NCI-H524 treated with DMSO at 0.1 percent for 48 hours (cell line): ENCODE results near the gene KLHL17.

ENCODE experiments used
- DNase-seq: peaks from one replicate; lab custom pipeline; 2025; lab: John Stamatoyannopoulos, UW

The KLHL17 gene

GRCh38 chr1:952603-953002 lies 7.8 kb upstream of the KLHL17 start:
- DNase-seq: no peak

GRCh38 chr1:953524-954320 lies 6.7 kb upstream of the KLHL17 start:
- no peak for DNase-seq

DNA sequence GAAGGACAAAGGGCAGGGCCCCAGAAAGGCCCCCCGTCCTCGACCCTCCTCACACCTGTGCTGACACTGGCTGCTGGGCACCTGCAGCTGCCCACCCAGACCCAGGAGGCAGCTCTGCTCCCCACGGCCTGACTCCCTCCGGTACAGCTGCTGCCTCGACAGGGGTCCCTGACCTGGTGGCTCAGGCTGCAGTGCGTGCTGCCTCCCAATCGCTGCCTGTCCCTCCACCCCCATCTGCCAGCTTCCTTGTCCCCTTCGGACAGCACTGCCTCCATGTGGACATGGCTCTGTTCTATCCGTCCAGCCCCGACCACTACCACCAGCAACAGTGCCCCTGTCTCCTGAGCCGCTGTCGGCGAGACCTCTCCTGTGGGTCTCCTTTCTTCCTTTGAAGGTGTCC lies 5.5 kb upstream of the KLHL17 start:
- DNase-seq: no peak

DNA sequence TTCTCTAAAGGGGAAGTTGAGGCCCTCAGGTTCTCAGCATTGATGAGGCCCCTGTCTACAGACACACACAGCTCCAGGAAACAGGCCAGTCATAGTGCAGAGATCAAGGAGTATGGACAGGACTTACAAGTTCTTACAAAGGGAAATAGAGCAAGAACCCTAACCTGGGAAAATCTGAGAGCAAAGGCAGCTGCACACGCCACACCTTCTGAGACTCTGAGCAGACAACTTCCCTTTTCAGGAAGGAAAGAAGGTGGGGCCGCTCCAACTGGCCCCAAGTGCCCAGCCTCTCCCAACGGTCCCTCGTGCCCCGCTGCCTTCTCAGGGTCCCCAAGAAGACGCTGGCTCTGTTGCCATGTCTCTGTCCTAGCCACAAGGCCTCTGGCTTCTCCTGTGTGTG lies 4.9 kb upstream of the KLHL17 start:
- no peak for DNase-seq

- DNase-seq: no peak
Observed at GRCh38 chr1:956636-957035, 3.7 kb upstream of the KLHL17 start.

DNA sequence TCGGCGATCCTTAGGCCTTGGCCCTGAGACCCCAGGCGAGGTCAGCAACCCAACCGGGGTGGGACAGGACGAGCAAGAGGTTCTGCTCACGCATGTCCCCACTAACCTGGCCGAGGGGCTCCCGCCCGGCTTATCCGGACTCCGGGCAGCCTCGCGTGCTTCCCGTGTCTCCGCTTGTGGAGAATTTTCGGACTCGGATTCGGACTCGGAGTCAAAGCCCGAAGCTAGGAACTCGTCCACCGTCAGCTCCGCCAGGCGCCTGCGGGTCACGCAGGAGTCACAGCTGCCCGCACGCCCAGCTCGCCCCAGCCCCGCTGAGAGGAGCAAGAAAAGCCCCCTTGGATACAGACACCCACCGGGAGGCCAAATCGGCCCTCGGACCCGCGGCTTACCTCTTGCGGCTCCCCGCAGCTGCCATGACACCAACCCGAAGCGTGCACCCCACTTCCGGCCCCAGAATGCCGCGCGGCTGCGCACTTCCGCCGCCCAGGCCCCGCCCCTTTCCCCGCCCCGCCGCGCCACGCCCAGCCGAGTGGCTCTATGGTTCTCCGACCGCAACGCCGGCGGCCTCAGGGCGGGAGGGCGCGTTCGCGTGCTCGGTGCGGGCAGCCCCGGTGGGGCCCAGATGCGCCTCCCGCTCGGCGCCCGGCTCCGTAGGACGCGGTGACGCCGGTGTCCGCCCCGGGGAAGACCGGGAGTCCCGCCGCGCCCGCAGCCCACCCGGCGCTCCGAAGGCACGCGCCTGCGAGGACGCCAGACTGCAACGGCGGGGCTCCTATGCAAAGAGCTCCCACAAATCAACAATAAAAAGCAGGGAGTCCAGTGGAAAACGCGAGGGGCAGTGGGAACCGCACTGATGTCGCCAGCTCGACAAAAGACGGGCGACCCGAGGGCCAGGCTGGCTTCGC lies 1.3 kb upstream of the KLHL17 start, which contains the start of gene NOC2L:
NOC2L (minus strand) TSS at position 434 of the 908 bp plus-strand sequence; CDS start at position 418, 16 bp downstream.
- no peak for DNase-seq

- no peak for DNase-seq
Observed at GRCh38 chr1:959731-960362, 537 bp upstream of the KLHL17 start.

DNA sequence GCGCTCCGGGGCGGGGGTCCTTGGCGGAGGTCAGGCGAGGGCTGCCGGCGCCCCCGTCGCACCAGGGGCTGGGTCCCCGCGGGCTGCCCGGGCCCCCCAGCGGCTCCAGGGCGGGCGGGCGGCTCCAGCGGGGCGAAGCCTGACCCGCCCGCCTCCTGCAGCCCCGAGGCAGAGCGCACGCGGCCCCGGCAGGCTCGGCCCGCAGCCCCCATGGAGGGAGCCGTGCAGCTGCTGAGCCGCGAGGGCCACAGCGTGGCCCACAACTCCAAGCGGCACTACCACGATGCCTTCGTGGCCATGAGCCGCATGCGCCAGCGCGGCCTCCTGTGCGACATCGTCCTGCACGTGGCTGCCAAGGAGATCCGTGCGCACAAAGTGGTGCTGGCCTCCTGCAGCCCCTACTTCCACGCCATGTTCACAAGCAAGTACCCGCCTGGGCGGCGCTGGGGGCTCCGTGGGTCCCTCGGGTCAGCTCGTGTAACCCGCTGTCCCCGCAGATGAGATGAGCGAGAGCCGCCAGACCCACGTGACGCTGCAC lies 817 bp downstream of the KLHL17 start:
- DNase-seq: no peak

DNA sequence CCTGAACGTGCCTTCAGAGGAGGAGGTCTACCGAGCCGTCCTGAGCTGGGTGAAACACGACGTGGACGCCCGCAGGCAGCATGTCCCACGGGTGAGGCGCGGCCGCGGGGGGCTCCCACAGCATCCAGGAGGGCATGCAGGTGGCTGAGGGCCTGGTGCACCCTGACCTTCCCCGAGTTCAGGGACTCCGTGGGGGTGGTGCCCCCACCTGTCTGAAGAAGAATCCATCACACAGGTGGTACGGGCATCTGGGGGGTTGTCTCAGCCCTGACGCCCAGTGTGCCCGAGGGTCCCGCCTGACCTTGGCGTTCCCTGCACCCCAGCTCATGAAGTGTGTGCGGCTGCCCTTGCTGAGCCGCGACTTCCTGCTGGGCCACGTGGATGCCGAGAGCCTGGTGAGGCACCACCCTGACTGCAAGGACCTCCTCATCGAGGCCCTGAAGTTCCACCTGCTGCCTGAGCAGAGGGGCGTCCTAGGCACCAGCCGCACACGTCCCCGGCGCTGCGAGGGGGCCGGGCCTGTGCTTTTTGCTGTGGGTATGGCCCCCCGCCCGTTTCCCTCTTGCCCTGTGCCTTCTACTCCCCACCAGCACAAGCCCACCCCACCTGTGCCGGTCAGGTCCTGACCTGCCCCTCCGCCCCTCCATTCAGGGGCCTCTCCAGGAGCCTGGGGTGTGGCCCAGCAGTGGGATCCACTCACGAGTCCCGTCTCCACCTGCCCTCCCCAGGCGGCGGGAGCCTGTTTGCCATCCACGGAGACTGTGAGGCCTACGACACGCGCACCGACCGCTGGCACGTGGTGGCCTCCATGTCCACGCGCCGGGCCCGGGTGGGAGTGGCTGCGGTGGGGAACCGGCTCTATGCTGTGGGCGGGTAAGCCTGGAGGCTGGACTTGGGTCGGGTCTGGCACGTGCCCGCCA lies 2.3 kb downstream of the KLHL17 start:
- no peak for DNase-seq

DNA sequence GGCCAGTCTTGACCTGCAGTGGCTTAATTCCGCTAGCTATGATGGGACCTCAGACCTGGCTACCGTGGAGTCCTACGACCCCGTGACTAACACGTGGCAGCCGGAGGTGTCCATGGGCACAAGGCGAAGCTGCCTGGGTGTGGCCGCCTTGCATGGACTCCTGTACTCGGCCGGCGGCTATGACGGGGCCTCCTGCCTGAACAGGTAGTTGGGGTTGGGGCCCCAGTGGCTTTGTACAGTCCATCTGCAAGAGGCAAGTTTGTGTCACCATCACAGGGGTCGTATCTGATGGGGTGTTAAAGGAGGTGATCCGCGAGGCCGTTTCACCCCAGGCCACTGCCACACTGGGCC lies 2.9 kb downstream of the KLHL17 start:
- DNase-seq: no peak

DNA sequence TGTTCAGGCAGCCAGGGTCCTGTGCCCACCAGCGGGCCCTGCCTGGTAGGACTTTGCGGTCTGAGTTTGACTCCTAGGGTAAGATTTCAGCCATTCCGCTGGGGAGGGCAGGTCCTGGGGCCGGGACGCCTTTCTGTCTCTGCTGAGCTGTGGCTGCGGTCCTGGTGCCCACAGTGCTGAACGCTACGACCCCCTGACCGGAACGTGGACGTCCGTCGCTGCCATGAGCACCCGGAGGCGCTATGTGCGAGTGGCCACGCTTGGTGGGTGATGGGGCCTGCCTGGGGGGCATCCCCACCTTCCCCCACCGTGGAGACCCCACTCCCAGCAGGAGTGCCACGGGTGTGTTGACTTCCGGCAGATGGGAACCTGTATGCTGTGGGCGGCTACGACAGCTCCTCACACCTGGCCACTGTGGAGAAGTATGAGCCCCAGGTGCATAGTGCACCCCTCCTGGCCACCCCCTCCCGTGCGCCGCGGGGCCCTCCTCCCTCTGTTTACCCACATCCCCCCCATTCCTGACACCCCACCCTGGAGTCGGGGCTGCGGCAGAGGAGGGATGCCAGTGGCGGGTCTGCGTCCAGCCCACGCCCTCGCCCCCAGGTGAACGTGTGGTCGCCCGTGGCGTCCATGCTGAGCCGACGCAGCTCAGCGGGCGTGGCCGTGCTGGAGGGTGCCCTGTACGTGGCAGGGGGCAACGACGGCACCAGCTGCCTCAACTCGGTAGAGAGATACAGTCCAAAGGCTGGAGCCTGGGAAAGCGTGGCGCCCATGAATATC lies 3.6 kb downstream of the KLHL17 start:
- no peak for DNase-seq

GRCh38 chr1:964691-965525 lies 4.5 kb downstream of the KLHL17 start:
- no peak for DNase-seq

DNA sequence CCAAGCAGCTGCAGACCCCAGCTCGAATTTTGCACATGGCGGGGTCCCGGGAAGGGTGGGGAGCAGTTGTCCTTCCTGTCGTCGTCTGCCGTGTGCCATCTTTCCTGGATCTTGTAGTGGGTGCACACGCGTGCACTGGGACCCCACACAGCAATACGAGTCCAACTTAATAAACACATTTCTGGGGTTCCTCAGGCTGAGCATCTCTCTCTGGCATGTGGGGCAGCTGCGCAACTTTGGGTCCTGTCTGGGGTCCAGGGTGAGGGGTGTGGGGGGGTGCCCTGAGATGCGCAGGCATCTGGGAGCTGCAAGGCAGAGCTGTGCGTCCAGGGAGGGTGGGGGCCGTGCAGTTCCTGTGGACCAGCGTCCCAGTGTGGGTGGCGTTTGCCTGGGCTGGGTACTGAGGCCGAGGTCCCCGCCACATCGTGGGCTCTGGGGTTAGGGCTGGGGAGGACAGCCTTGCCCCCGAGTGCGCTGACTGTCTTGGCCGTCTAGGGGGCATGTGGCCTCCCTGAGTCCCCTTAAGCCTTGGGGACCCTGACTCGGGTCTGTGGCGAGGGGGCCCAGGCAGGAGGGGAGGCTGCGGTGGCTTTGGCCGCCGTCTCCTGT lies 5.2 kb downstream of the KLHL17 start:
- no peak for DNase-seq

DNA sequence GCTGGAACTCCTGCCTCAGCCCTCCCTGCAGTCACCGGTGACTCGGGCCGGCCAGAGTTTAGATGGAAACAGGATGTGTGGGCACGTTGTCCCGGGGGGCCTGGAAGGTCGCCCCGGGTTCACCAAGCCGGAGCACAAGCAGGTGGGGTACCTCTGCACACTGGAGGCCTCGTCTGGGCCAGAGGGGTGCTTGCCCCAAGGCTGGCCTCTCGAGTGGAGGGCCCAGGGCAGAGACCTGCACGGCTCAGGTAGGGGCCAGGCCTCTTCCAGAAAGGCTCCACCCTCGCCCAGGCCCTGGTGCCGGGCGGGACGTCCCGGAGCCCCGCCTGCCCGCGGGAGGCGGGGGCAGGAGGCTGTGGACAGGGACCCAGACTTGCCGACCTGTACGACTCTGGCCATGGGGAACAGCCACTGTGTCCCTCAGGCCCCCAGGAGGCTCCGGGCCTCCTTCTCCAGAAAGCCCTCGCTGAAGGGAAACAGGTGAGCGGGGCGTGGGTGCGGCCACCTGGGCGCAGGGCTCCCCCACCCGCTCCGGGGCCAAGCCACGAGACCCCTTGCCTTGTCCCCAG lies 5.8 kb downstream of the KLHL17 start, which contains the start of gene PLEKHN1:
PLEKHN1 (plus strand) TSS at position 348 of the 569 bp plus-strand sequence; CDS start at position 398, 50 bp downstream.
- no peak for DNase-seq

- no peak for DNase-seq
Observed at GRCh38 chr1:966704-967300, 6.4 kb downstream of the KLHL17 start.

- DNase-seq: no peak
Observed at GRCh38 chr1:967466-968343, 7.3 kb downstream of the KLHL17 start.

GRCh38 chr1:969260-969855 lies 9.0 kb downstream of the KLHL17 start:
- no peak for DNase-seq
